GM18499 (cell line): ENCODE data around the gene CDC42BPG.

Source experiments
- ATAC-seq: cut with Tn5 transposase; IDR thresholded peaks from one replicate; pipeline ENCODE4 v1.9.1; 2021; ENCODE audit warnings: moderate number of reproducible peaks; ENCODE audit not compliant: insufficient read depth, unreplicated experiment

Gene CDC42BPG

GRCh38 chr11:64774144-64774543 is 70.3 kb downstream of the CDC42BPG start:
- ATAC-seq, result no peak
